H9 (cell line): ENCODE data around the gene DNER. TPM values are rescaled to one million over a fixed set of nuclear protein-coding genes. Genes with fewer than 3 reads are reported as not detected.

ENCODE experiments used
- DNase-seq: peaks from one replicate; pipeline ENCODE4 v3.0.0-alpha.2; 2017
- H2AFZ ChIP-seq: one replicate; pipeline ENCODE4 v1.6.1; 2013; ENCODE audit warnings: mild to moderate bottlenecking, low read length, control low read depth, moderate library complexity
- H2AK5ac ChIP-seq: 2 replicates; pipeline ENCODE4 v1.6.1; 2013; ENCODE audit warnings: low read length, control low read depth, mixed read lengths; ENCODE audit not compliant: insufficient read length
- H2BK120ac ChIP-seq: one replicate; pipeline ENCODE4 v1.6.1; 2013; ENCODE audit warnings: low read depth, mild to moderate bottlenecking, low read length, control low read depth, inconsistent platforms; ENCODE audit not compliant: poor library complexity, severe bottlenecking
- H2BK12ac ChIP-seq: 2 replicates; pipeline ENCODE4 v1.6.1; 2013; ENCODE audit warnings: low read length, control low read depth, mixed read lengths, low read depth; ENCODE audit not compliant: insufficient read length
- H2BK15ac ChIP-seq: 2 replicates; pipeline ENCODE4 v1.6.1; 2013; ENCODE audit warnings: low read depth, low read length, control low read depth
- H2BK20ac ChIP-seq: one replicate; pipeline ENCODE4 v1.6.1; 2013; ENCODE audit warnings: low read depth, mild to moderate bottlenecking, low read length, control low read depth, inconsistent platforms; ENCODE audit not compliant: poor library complexity, severe bottlenecking
- H2BK5ac ChIP-seq: 2 replicates; pipeline ENCODE4 v1.6.1; 2013; ENCODE audit warnings: low read length, control low read depth, mixed read lengths; ENCODE audit not compliant: insufficient read length
- H3K14ac ChIP-seq: 2 replicates; pipeline ENCODE4 v1.6.1; 2013; ENCODE audit warnings: low read length, control low read depth; ENCODE audit not compliant: insufficient read depth
- H3K18ac ChIP-seq: 2 replicates; pipeline ENCODE4 v1.6.1; 2013; ENCODE audit warnings: low read depth, mild to moderate bottlenecking, mixed read lengths, low read length, control low read depth; ENCODE audit not compliant: insufficient read length
- H3K23ac ChIP-seq: 2 replicates; pipeline ENCODE4 v1.6.1; 2013; ENCODE audit warnings: low read length, control low read depth, mixed read lengths, low read depth; ENCODE audit not compliant: insufficient read length
- H3K23me2 ChIP-seq: 2 replicates; pipeline ENCODE4 v1.6.1; 2013; ENCODE audit warnings: low read depth, mild to moderate bottlenecking, mixed read lengths, low read length, control low read depth; ENCODE audit not compliant: insufficient read length, poor library complexity, severe bottlenecking
- H3K27ac ChIP-seq: 2 replicates; pipeline ENCODE4 v1.5.1; 2013; ENCODE audit warnings: low read length, control low read depth, mixed read lengths, low read depth; ENCODE audit not compliant: insufficient read length
- H3K27me3 ChIP-seq: 2 replicates; pipeline ENCODE4 v1.6.1; 2013; ENCODE audit warnings: low read length, control low read depth, inconsistent platforms; ENCODE audit not compliant: insufficient read depth
- H3K4ac ChIP-seq: 2 replicates; pipeline ENCODE4 v1.6.1; 2013; ENCODE audit warnings: low read depth, mild to moderate bottlenecking, control low read depth, inconsistent platforms, low read length, moderate library complexity
- H3K4me1 ChIP-seq: 2 replicates; pipeline ENCODE4 v1.6.1; 2013; ENCODE audit warnings: low read length, control low read depth, inconsistent platforms; ENCODE audit not compliant: insufficient read depth
- H3K4me2 ChIP-seq: 2 replicates; pipeline ENCODE4 v1.6.1; 2013; ENCODE audit warnings: low read length, control low read depth, mixed read lengths; ENCODE audit not compliant: insufficient read length, insufficient read depth
- H3K56ac ChIP-seq: 2 replicates; pipeline ENCODE4 v1.6.1; 2013; ENCODE audit warnings: low read depth, mild to moderate bottlenecking, mixed read lengths, low read length, control low read depth; ENCODE audit not compliant: insufficient read length
- H3K79me1 ChIP-seq: 2 replicates; pipeline ENCODE4 v1.6.1; 2013; ENCODE audit warnings: low read depth, mild to moderate bottlenecking, moderate library complexity, low read length, control low read depth, inconsistent platforms; ENCODE audit not compliant: insufficient read depth, poor library complexity, severe bottlenecking
- H3K79me2 ChIP-seq: 2 replicates; pipeline ENCODE4 v1.6.1; 2013; ENCODE audit warnings: low read length, control low read depth, inconsistent platforms; ENCODE audit not compliant: insufficient read depth
- H3K9ac ChIP-seq: 2 replicates; pipeline ENCODE4 v1.6.1; 2013; ENCODE audit warnings: low read length, control low read depth, mixed read lengths; ENCODE audit not compliant: insufficient read length; ENCODE audit errors: extremely low read depth
- H3K9me3 ChIP-seq: one replicate; pipeline ENCODE4 v1.6.1; 2013; ENCODE audit warnings: low read depth, low read length, inconsistent platforms; ENCODE audit not compliant: control insufficient read depth
- H3T11ph ChIP-seq: one replicate; pipeline ENCODE4 v1.6.1; 2013; ENCODE audit warnings: mild to moderate bottlenecking, low read length, control low read depth, inconsistent platforms
- H4K20me1 ChIP-seq: one replicate; pipeline ENCODE4 v1.6.1; 2013; ENCODE audit not compliant: control insufficient read depth, insufficient read length, insufficient read depth
- H4K5ac ChIP-seq: 2 replicates; pipeline ENCODE4 v1.6.1; 2013; ENCODE audit warnings: low read depth, mild to moderate bottlenecking, mixed read lengths, low read length, control low read depth; ENCODE audit not compliant: insufficient read length
- H4K8ac ChIP-seq: replicated peaks from 2 replicates; pipeline ENCODE4 v1.6.1; 2013; ENCODE audit warnings: low read length, control low read depth, mixed read lengths, low read depth; ENCODE audit not compliant: insufficient read length
- H4K91ac ChIP-seq: 2 replicates; pipeline ENCODE4 v1.6.1; 2013; ENCODE audit warnings: low read depth, mild to moderate bottlenecking, moderate library complexity, mixed read lengths, low read length, control low read depth; ENCODE audit not compliant: insufficient read length
- H3K27ac Mint-ChIP-seq, 3 experiments: 2 replicates in 2 of 3; 3 replicates in 1 of 3; pipeline ENCODE4 v1.8.0; 2020 to 2021; ENCODE audit warnings: mixed read lengths in 3 of 3, mild to moderate bottlenecking in 1 of 3, moderate library complexity in 1 of 3
- H3K27me3 Mint-ChIP-seq: 2 replicates; pipeline ENCODE4 v1.8.0; 2021; ENCODE audit warnings: low read depth, mild to moderate bottlenecking, moderate library complexity, mixed read lengths
- H3K36me3 Mint-ChIP-seq, 3 experiments: 2 replicates in 2 of 3; 3 replicates in 1 of 3; pipeline ENCODE4 v1.8.0; 2020 to 2021; ENCODE audit warnings: low read depth in 3 of 3, mixed read lengths in 3 of 3; ENCODE audit not compliant: insufficient read depth in 1 of 3
- H3K4me1 Mint-ChIP-seq, 2 experiments: 2 replicates each; pipeline ENCODE4 v1.8.0; 2020; ENCODE audit warnings: mixed read lengths in 2 of 2
- H3K4me3 Mint-ChIP-seq, 2 experiments: 2 replicates in 1 of 2; 3 replicates in 1 of 2; pipeline ENCODE4 v1.8.0; 2020 to 2021; ENCODE audit warnings: mild to moderate bottlenecking in 2 of 2, mixed read lengths in 2 of 2, moderate library complexity in 1 of 2
- H3K9me3 Mint-ChIP-seq, 2 experiments: 2 replicates in 1 of 2; 3 replicates in 1 of 2; pipeline ENCODE4 v1.8.0; 2020; ENCODE audit warnings: mild to moderate bottlenecking in 2 of 2, mixed read lengths in 2 of 2, moderate library complexity in 1 of 2
- WGBS: extraction: QIAGEN DNeasy Blood & Tissue Kit; methylation state at CpG from one replicate; pipeline ENCODE4 v1.1.7; 2013; ENCODE audit warnings: missing lambda C conversion rate, low lambda C conversion rate, mixed read lengths; ENCODE audit not compliant: insufficient read length; ENCODE audit errors: extremely low coverage; 5-methylcytosine and 5-hydroxymethylcytosine counted together
- total RNA-seq: library from RNA; stranded (reverse); gene quantifications from 2 replicates; pipeline ENCODE4 v1.2.1, GENCODE V29; 2021
- TF ChIP-seq, protein P1 (sequence below): fragments of 200-600 bp; sonication (generic); conservative IDR thresholded peaks from 3 replicates; pipeline ENCODE4 v1.8.0; 2021; ENCODE audit warnings: antibody characterized with exemption, mild to moderate bottlenecking

The DNER gene
- total RNA-seq, 1 experiment from 2014 or later = 1.0 TPM

DNA sequence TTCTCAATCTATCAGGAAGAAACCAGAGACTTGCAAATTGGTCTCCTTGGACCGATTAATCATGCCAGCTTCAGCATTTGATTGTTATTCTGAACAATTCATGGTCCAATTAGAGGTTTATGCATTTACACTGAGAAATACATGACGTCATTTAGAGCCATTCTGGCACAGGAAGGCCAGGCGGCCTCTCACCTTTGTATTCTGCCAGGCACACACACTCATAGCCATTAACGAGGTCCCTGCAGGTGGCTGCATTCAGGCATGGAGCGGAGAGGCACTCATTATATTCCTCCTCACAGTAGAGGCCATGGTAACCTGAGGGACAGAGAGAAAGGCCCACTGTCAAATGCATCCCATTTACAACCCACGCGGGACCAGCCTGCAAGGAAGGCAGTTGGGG, 296.4 kb downstream of the DNER start:
- H3K4me3 Mint-ChIP-seq = no peak overlapping the region
- no CpG with 5 or more reads among the region's 7 CpGs for WGBS
- H3K18ac ChIP-seq = no peak overlapping the region
- H3K9ac ChIP-seq = no peak overlapping the region
- H2BK12ac ChIP-seq = no peak overlapping the region
- H2AFZ ChIP-seq = no peak overlapping the region
- H2BK15ac ChIP-seq = no peak overlapping the region
- H3K79me2 ChIP-seq = no peaks in the 10 kb centered on the region
- TF ChIP-seq, protein P1, sequence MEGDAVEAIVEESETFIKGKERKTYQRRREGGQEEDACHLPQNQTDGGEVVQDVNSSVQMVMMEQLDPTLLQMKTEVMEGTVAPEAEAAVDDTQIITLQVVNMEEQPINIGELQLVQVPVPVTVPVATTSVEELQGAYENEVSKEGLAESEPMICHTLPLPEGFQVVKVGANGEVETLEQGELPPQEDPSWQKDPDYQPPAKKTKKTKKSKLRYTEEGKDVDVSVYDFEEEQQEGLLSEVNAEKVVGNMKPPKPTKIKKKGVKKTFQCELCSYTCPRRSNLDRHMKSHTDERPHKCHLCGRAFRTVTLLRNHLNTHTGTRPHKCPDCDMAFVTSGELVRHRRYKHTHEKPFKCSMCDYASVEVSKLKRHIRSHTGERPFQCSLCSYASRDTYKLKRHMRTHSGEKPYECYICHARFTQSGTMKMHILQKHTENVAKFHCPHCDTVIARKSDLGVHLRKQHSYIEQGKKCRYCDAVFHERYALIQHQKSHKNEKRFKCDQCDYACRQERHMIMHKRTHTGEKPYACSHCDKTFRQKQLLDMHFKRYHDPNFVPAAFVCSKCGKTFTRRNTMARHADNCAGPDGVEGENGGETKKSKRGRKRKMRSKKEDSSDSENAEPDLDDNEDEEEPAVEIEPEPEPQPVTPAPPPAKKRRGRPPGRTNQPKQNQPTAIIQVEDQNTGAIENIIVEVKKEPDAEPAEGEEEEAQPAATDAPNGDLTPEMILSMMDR = no peak
- H2BK120ac ChIP-seq = no peak overlapping the region
- no peaks in the 10 kb centered on the region for H3K23me2 ChIP-seq
- H4K91ac ChIP-seq = no peak overlapping the region
- no peak overlapping the region for H3K4me2 ChIP-seq
- H3K4me1 ChIP-seq = peaks cover 2% of the 10 kb centered on the region; the same call in 1 of the 2 replicates
- H3K27me3 ChIP-seq = no peaks in the 10 kb centered on the region
- H3K4ac ChIP-seq = no peak overlapping the region
- no peak overlapping the region for H4K5ac ChIP-seq
- H3K56ac ChIP-seq = no peak overlapping the region
- H4K8ac ChIP-seq = no peak overlapping the region
- H3K27ac Mint-ChIP-seq = peak overlapping the region in 1 of 3 experiments; percentile 31; a peak in 3 of 7 replicates
- peaks cover 2 to 4% of the 10 kb centered on the region in 2 experiments; a peak in 2 of 5 replicates for H3K9me3 Mint-ChIP-seq
- peaks cover 0 to 4% (median 3%) of the 10 kb centered on the region in 3 experiments; a peak in 2 of 7 replicates for H3K36me3 Mint-ChIP-seq
- DNase-seq = peak; percentile 56
- no peak overlapping the region for H3K23ac ChIP-seq
- H3K4me1 Mint-ChIP-seq = peaks cover 15 to 19% of the 10 kb centered on the region in 2 experiments
- H3K27ac ChIP-seq = no peak overlapping the region
- H3T11ph ChIP-seq = no peak overlapping the region
- H2BK20ac ChIP-seq = no peak overlapping the region
- no peak overlapping the region for H3K14ac ChIP-seq
- no peaks in the 10 kb centered on the region for H3K79me1 ChIP-seq
- no peaks in the 10 kb centered on the region for H4K20me1 ChIP-seq
- no peaks in the 10 kb centered on the region for H3K27me3 Mint-ChIP-seq
- no peak overlapping the region for H2AK5ac ChIP-seq
- no peaks in the 10 kb centered on the region for H3K9me3 ChIP-seq
- H2BK5ac ChIP-seq = no peak overlapping the region
